GM23338 (cell line): ENCODE data around the gene NFIA. TPM values are rescaled to one million over a fixed set of nuclear protein-coding genes. Genes with fewer than 3 reads are reported as not detected.

Experiments used
- ATAC-seq: fragments of 200-7000 bp; cut with Tn5 transposase; 3 replicates; pipeline ENCODE4 v1.9.1; 2020
- DNase-seq: peaks from one replicate; pipeline ENCODE4 v3.0.0-alpha.2; 2015; ENCODE audit warnings: low spot score
- H2AFZ ChIP-seq: fragments of 200-600 bp; sonication (generic); 2 replicates; pipeline ENCODE4 v1.8.0; 2016; ENCODE audit warnings: antibody characterized with exemption, mild to moderate bottlenecking, moderate library complexity
- H3F3A ChIP-seq: fragments of 200-600 bp; sonication (generic); replicated peaks from 2 replicates; pipeline ENCODE4 v1.8.0; 2017; ENCODE audit warnings: antibody characterized with exemption, mixed run types, low read depth
- H3K27ac ChIP-seq: fragments of 200-600 bp; sonication (generic); 2 replicates; pipeline ENCODE4 v1.6.1; 2016; ENCODE audit warnings: low read depth
- H3K27me3 ChIP-seq: fragments of 200-600 bp; sonication (generic); 2 replicates; pipeline ENCODE4 v1.8.0; 2016; ENCODE audit warnings: mild to moderate bottlenecking, mixed run types, moderate library complexity; ENCODE audit not compliant: insufficient read depth
- H3K36me3 ChIP-seq: fragments of 200-600 bp; sonication (generic); 2 replicates; pipeline ENCODE4 v1.8.0; 2016; ENCODE audit warnings: mild to moderate bottlenecking; ENCODE audit not compliant: insufficient read depth
- H3K4me1 ChIP-seq: fragments of 200-600 bp; sonication (generic); 2 replicates; pipeline ENCODE4 v1.8.0; 2016; ENCODE audit warnings: mild to moderate bottlenecking, moderate library complexity; ENCODE audit not compliant: insufficient read depth
- H3K4me2 ChIP-seq: fragments of 200-600 bp; sonication (generic); 2 replicates; pipeline ENCODE4 v1.7.1; 2017; ENCODE audit warnings: mixed run types
- H3K4me3 ChIP-seq: fragments of 200-600 bp; sonication (generic); 2 replicates; pipeline ENCODE4 v1.6.1; 2016; ENCODE audit warnings: mixed run types
- H3K79me2 ChIP-seq: fragments of 200-600 bp; sonication (generic); replicated peaks from 2 replicates; pipeline ENCODE4 v1.8.0; 2017; ENCODE audit warnings: mild to moderate bottlenecking; ENCODE audit not compliant: insufficient read depth
- H3K9me2 ChIP-seq: fragments of 200-600 bp; sonication (generic); 2 replicates; pipeline ENCODE4 v1.8.0; 2017; ENCODE audit not compliant: insufficient read depth
- H4K20me1 ChIP-seq: fragments of 200-600 bp; sonication (generic); replicated peaks from 2 replicates; pipeline ENCODE4 v1.8.0; 2017; ENCODE audit warnings: mild to moderate bottlenecking; ENCODE audit not compliant: insufficient read depth
- H3K27ac Mint-ChIP-seq: 2 replicates; pipeline ENCODE4 v1.8.0; 2020; ENCODE audit warnings: inconsistent platforms, mild to moderate bottlenecking, moderate library complexity, mixed read lengths
- H3K27me3 Mint-ChIP-seq: 3 replicates; pipeline ENCODE4 v1.8.0; 2022; ENCODE audit warnings: low read depth, mild to moderate bottlenecking, moderate library complexity, mixed read lengths, inconsistent platforms; ENCODE audit not compliant: insufficient read depth, poor library complexity
- H3K36me3 Mint-ChIP-seq: 3 replicates; pipeline ENCODE4 v1.8.0; 2021; ENCODE audit warnings: low read depth, mild to moderate bottlenecking, inconsistent platforms, moderate library complexity, mixed read lengths
- H3K4me1 Mint-ChIP-seq: 3 replicates; pipeline ENCODE4 v1.8.0; 2020; ENCODE audit warnings: mild to moderate bottlenecking, inconsistent platforms, mixed read lengths
- H3K4me3 Mint-ChIP-seq: 3 replicates; pipeline ENCODE4 v1.8.0; 2021; ENCODE audit warnings: moderate library complexity, mild to moderate bottlenecking, inconsistent platforms, mixed read lengths
- H3K9me3 Mint-ChIP-seq: 3 replicates; pipeline ENCODE4 v1.8.0; 2020; ENCODE audit warnings: moderate library complexity, mild to moderate bottlenecking, inconsistent platforms, mixed read lengths
- CREB1 ChIP-seq: fragments of 250-450 bp; sonication (Bioruptor Pico); IDR thresholded peaks from 2 replicates; pipeline ENCODE4 v1.5.0; 2020; ENCODE audit warnings: low read depth, mild to moderate bottlenecking, moderate library complexity
- CTCF ChIP-seq, 2 experiments: fragments of 200-600 bp in 1 of 2; sonication (generic) in 1 of 2; conservative IDR thresholded peaks; 2 replicates each; pipeline versions ENCODE4 v1.5.1 to v1.6.1; 2016 to 2017; ENCODE audit warnings: antibody characterized with exemption in 2 of 2, low read depth in 2 of 2, mild to moderate bottlenecking in 2 of 2, moderate library complexity in 1 of 2
- ETS1 ChIP-seq: IDR thresholded peaks from 2 replicates; pipeline ENCODE4 v1.6.1; 2016; ENCODE audit warnings: antibody characterized with exemption
- EZH2 ChIP-seq: fragments of 200-600 bp; sonication (generic); IDR thresholded peaks from one replicate; pipeline ENCODE4 v1.8.0; 2017; ENCODE audit warnings: antibody characterized with exemption, mild to moderate bottlenecking, low read depth; ENCODE audit not compliant: unreplicated experiment
- EZH2phosphoT487 ChIP-seq: fragments of 200-600 bp; sonication (generic); IDR thresholded peaks from one replicate; pipeline ENCODE4 v1.8.1; 2018; ENCODE audit warnings: antibody characterized with exemption; ENCODE audit not compliant: unreplicated experiment
- POLR2AphosphoS5 ChIP-seq: IDR thresholded peaks from 2 replicates; pipeline ENCODE4 v1.6.1; 2016; ENCODE audit warnings: antibody characterized with exemption, low read depth
- ZNF114 ChIP-seq: fragments of 250-450 bp; sonication (Bioruptor Pico); IDR thresholded peaks from 2 replicates; pipeline ENCODE4 v1.5.0; 2020; ENCODE audit warnings: mild to moderate bottlenecking, moderate library complexity
- ZNF331 ChIP-seq: fragments of 250-450 bp; sonication (Bioruptor Pico); IDR thresholded peaks from 2 replicates; pipeline ENCODE4 v1.5.0; 2020; ENCODE audit warnings: low read depth, mild to moderate bottlenecking, moderate library complexity
- polyA plus RNA-seq: library from polyadenylated mRNA; unstranded; fragments of >200 nt; fragmentation: Nextera tagmentation; extraction: Ambion mirVana; gene quantifications from 2 replicates; pipeline ENCODE4 v1.2.1, GENCODE V29; 2016
- total RNA-seq: library from RNA; depleted of rRNA; stranded (reverse); fragments of >200 nt; shearing (Covaris generic); gene quantifications from 2 replicates; pipeline ENCODE4 v1.2.3, GENCODE V29; 2014
- TF ChIP-seq, protein P1 (sequence below): fragments of 250-450 bp; sonication (Bioruptor Pico); IDR thresholded peaks from 2 replicates; pipeline ENCODE4 v1.5.0; 2020; ENCODE audit warnings: mild to moderate bottlenecking, moderate library complexity

The NFIA gene
- total and polyA plus RNA-seq, 2 experiments from 2014 or later: 0.97 to 2.3 TPM

DNA sequence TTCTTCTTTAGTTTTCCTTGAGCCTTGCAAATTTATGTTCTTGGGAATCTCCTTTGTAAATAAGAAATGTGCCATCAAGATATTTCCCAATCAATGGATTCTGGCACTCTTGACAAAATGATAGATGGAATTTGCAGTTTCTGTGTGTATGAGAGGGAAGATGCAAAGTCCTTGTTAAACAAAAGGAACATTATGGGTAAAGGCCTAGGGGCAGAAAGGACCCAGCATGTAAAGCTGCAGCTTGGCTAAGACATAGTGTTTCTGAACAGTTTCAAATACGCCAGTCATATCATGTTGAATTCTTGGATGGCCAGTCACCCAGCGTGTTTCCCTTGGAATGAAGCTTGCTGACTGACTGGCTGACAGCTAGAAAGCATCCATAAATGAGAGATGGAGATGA lies 210.8 kb downstream of the NFIA start (continued):
- TF ChIP-seq, protein P1, sequence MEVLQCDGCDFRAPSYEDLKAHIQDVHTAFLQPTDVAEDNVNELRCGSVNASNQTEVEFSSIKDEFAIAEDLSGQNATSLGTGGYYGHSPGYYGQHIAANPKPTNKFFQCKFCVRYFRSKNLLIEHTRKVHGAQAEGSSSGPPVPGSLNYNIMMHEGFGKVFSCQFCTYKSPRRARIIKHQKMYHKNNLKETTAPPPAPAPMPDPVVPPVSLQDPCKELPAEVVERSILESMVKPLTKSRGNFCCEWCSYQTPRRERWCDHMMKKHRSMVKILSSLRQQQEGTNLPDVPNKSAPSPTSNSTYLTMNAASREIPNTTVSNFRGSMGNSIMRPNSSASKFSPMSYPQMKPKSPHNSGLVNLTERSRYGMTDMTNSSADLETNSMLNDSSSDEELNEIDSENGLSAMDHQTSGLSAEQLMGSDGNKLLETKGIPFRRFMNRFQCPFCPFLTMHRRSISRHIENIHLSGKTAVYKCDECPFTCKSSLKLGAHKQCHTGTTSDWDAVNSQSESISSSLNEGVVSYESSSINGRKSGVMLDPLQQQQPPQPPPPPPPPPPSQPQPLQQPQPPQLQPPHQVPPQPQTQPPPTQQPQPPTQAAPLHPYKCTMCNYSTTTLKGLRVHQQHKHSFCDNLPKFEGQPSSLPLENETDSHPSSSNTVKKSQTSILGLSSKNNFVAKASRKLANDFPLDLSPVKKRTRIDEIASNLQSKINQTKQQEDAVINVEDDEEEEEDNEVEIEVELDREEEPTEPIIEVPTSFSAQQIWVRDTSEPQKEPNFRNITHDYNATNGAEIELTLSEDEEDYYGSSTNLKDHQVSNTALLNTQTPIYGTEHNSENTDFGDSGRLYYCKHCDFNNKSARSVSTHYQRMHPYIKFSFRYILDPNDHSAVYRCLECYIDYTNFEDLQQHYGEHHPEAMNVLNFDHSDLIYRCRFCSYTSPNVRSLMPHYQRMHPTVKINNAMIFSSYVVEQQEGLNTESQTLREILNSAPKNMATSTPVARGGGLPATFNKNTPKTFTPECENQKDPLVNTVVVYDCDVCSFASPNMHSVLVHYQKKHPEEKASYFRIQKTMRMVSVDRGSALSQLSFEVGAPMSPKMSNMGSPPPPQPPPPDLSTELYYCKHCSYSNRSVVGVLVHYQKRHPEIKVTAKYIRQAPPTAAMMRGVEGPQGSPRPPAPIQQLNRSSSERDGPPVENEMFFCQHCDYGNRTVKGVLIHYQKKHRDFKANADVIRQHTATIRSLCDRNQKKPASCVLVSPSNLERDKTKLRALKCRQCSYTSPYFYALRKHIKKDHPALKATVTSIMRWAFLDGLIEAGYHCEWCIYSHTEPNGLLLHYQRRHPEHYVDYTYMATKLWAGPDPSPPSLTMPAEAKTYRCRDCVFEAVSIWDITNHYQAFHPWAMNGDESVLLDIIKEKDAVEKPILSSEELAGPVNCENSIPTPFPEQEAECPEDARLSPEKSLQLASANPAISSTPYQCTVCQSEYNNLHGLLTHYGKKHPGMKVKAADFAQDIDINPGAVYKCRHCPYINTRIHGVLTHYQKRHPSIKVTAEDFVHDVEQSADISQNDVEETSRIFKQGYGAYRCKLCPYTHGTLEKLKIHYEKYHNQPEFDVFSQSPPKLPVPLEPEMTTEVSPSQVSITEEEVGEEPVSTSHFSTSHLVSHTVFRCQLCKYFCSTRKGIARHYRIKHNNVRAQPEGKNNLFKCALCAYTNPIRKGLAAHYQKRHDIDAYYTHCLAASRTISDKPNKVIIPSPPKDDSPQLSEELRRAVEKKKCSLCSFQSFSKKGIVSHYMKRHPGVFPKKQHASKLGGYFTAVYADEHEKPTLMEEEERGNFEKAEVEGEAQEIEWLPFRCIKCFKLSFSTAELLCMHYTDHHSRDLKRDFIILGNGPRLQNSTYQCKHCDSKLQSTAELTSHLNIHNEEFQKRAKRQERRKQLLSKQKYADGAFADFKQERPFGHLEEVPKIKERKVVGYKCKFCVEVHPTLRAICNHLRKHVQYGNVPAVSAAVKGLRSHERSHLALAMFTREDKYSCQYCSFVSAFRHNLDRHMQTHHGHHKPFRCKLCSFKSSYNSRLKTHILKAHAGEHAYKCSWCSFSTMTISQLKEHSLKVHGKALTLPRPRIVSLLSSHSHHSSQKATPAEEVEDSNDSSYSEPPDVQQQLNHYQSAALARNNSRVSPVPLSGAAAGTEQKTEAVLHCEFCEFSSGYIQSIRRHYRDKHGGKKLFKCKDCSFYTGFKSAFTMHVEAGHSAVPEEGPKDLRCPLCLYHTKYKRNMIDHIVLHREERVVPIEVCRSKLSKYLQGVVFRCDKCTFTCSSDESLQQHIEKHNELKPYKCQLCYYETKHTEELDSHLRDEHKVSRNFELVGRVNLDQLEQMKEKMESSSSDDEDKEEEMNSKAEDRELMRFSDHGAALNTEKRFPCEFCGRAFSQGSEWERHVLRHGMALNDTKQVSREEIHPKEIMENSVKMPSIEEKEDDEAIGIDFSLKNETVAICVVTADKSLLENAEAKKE (CRISPR knock-in tag): no peak
- no peak for TF ChIP-seq ZNF114
- TF ChIP-seq ETS1: no peak
- no peak for TF ChIP-seq ZNF331
- TF ChIP-seq CTCF (conservative IDR thresholded peaks at IDR 0.05; ENCODE audit: low read depth in 2 of 2): no peak

DNA sequence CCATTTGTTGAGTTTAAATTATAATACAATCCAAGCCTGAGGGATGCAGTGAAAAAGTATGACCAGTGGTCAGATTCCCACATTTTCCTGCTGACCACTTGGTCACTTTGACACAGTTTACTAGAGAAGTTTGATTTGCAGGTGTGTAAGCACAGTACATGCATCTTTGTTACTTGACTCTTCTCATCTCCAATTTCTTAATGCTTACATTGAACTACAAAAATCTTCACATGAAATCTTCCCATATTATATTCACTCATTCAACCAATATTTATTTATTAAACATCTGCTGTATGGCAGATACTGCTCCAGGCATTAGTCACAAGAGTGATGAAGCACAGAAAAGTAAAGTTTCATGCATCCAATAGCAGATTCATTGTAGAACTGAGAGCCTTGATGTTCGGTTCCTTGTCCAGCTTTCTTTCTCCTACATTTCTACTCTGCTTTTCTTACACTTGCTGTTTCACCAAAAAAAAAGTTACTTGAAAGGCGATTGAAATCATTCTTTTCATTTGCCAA lies 211.7 kb downstream of the NFIA start:
- no peak overlapping the region for H3K27ac ChIP-seq
- no peak overlapping the region for H3K27ac Mint-ChIP-seq
- no peak overlapping the region for H3K4me3 Mint-ChIP-seq
- H3F3A ChIP-seq: no peaks in the 10 kb centered on the region
- H3K79me2 ChIP-seq: no peaks in the 10 kb centered on the region
- no peak overlapping the region for H2AFZ ChIP-seq
- no peaks in the 10 kb centered on the region for H3K27me3 ChIP-seq
- peaks cover 14% of the 10 kb centered on the region for H3K36me3 Mint-ChIP-seq
- no peaks in the 10 kb centered on the region for H4K20me1 ChIP-seq
- no peak for DNase-seq
- peaks cover 13% of the 10 kb centered on the region for H3K9me3 Mint-ChIP-seq
- H3K9me2 ChIP-seq: no peaks in the 10 kb centered on the region
- H3K36me3 ChIP-seq: no peaks in the 10 kb centered on the region
- ATAC-seq: no peak
- H3K4me1 Mint-ChIP-seq: peaks cover 66% of the 10 kb centered on the region
- no peak overlapping the region for H3K4me2 ChIP-seq
- H3K4me3 ChIP-seq: no peak overlapping the region
- peaks cover 63% of the 10 kb centered on the region for H3K4me1 ChIP-seq
- peaks cover 1% of the 10 kb centered on the region for H3K27me3 Mint-ChIP-seq
- TF ChIP-seq POLR2AphosphoS5: no peak
- no peak for TF ChIP-seq EZH2phosphoT487
- TF ChIP-seq EZH2: no peak
- no peak for TF ChIP-seq CREB1
